NCI-H1436 treated with DMSO at 0.1 percent for 48 hours (cell line): ENCODE measurements around the gene STON1.
"Not testable (repeated sequence)": the region's sequence is repeated elsewhere in the genome, so short reads cannot be mapped to it uniquely, and the experiment has no call there.

ENCODE experiments used
- DNase-seq: peaks from one replicate; lab custom pipeline; 2025; lab: John Stamatoyannopoulos, UW

Gene STON1

DNA sequence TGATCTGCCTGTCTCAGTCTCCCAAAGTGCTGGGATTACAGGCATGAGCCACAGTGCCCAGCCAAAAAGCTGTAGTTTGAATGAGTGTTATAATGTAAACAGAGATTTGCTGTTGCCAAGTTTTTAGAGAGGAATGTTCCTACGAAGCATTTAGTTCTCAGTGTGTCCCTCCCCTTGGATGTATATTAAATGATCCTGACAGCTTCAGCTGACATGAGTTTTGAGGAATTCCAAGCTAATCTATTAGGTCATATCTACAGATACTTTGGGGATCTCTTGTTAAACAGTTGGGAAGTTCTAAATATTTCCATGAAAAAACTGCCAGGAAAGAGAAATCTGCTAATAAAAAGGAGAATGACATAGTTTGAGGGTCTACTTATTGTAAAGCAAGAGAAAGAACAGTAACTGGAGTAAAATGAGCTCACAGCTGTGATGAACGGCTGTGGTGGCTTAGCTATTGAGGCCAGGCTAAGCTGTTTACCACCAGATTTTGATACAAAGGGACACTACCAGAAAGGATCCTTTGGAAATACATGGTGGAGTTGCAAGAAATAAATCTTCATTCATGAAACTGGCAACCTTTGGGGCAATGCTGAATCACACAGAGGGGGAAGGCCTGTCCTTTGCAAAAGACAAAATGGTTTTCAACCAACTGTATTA lies 2.6 kb upstream of the STON1 start:
- DNase-seq: no peak

- no peak for DNase-seq
Measured at GRCh38 chr2:48528431-48528830, 1.5 kb upstream of the STON1 start.

DNA sequence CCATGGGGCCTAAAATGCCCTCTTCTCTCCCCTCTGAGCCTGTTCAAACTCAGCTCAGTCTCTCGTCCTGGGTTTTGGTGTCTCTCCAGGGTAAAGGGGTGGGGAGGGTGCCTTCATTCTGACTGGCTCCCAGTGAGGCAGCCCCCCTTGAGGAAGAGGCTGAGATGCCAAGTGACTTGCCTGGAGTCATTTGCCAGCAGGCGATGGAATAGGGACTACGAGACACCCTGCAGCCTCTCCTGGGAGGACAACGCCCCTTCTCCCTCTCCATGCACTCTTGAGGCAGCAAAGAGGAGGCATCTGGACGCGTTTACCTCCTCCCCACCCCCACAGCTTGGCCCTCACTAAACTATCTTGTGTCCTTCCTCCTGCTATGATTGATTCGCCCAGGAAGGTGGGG lies 760 bp upstream of the STON1 start:
- DNase-seq: no peak

DNA sequence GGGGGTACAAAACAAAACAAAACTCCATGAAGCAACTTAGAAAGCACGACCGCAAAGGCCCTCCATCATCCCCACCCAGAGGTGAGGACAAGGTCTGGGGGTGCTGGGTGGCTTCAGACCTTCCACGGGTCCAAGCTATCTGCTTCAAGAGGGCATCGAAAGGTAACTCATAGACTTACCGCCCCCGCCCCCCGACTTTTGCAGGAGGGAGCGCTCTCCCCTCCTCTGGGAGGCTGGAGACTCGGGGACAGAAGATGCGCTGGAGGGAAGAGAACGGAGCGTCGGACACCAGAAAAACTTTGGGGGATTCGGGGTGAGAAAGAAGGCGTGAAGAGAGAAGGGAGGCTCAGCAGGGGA lies 300 bp upstream of the STON1 start:
- no peak for DNase-seq

DNA sequence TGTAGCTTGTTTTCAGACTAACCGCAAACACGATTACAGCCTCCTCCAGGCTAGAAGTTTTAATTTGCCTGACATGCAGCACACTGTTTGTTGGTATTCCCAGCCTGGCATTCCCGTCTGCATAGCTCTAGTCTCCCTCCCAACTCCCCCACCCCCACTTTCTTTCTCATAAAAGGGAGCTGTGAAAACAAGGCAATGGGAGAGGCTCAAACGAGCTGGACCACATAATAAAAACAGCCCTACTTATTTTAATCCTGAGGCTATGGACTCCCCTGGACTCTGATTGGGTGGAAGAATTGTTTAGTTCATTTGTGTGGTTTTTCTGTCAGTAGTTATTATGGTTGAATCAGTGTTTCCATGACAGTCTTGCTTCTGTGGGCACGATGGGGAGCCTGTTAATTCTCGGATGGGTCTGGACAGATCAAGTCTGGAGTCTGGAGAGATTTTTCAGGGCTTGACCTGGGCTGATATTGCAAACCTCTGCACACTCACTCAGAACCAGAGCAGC lies 1.2 kb downstream of the STON1 start:
- no peak for DNase-seq

- no peak for DNase-seq
Measured at GRCh38 chr2:48532174-48532573, 2.2 kb downstream of the STON1 start.

DNA sequence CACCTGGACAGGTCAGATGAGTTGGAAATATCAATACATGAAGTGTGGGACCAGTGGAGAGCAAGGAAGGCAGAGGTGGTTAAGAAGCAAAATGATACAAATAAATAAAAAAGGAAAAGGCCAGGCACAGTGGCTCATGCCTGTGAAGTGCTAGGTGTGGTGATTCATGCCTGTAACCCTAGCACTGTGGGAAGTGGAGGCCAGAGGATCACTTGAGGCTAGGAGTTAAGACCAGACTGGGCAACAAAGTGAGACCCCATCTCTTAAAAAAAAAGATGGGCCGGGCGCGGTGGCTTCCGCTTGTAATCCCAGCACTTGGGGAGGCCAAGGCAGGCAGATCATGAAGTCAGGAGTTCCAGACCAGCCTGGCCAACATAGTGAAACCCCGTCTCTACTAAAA lies 2.9 kb downstream of the STON1 start:
- DNase-seq: no peak

DNA sequence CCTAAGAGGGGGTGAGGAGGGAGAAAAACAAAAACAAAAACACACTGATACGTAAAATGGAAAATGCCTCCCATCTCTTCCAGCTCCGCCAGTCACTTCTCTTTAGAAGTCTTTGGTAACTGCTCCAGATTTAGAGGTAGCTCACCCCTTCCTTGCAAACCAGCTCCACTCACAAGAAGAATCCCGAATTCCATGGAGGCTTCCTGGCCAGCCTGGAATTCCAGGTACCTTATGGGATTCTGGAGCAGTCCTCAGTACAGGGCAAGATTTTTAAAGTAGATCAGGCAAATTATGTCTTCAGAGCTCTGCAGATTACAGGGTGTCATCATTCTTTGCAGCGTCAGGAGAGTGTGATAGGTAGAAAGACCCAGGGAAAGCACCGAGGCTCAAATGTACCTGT lies 4.8 kb downstream of the STON1 start:
- no peak for DNase-seq

DNA sequence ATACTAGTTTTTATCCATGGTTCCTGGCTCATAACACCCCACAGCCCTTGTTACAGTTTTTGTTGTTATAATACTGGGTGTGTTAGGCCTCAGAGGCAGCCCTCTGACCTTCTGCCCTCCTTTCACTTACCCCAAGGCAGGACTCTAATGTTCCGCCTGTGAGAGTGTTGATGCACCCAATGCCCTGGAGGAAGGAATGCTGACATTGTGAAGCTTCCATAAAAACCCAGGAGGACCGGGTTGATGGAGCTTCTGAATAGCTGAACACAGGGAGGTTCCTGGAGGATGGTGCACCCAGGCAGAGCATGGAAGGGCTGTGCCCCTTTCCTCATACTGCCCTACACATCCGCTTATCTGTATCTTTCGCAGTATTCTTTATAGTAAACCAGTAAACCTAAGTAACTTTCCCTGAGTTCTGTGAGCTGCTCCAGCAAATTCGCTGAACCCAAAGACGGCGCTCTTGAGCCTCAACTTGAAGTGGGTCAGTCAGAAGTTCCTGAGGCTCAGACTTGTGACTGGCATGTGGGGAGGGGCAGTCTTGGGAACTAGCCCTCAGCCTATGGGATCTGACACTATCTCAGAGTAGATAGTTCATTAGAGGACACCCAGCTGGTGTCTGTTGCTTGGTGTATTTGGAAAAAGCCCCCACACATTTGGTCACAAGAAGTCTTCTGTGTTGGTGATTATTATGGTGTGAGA lies 10.4 kb downstream of the STON1 start:
- no peak for DNase-seq

DNA sequence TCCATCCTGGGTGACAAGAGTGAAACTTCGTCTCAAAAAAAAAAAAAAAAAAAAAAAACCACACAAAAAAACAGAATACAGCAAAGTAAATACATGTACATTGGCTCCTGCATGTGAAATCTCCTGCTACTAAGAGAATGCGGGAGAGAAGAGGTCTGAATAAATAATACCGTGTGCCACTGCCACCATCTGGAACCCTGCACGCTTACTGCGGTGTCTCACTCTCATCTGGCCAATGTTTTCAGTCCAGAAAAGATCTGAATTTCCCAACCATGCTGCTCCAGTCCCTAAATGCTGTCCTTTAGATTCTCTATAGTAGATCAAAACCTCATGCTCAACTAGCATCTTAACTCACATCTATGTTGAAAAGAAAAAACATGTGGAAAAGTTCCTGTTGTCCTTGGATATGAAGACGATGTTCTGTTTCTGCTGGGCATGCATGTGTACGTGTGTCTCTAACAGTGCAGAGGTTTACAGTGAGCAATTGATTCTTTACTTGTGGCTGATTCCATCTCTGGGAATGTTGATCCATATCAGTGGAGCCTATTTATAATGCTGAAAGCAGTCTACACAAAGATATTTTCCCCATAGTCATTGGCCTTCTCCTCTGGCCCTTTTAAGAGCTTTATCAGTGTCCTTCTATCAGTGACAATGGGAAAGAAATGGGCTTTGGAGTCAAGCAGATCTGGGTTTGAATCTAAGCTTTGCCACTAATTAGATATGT lies 11.9 kb downstream of the STON1 start:
- no peak for DNase-seq

GRCh38 chr2:48543895-48544294 lies 13.9 kb downstream of the STON1 start:
- DNase-seq: no peak

DNA sequence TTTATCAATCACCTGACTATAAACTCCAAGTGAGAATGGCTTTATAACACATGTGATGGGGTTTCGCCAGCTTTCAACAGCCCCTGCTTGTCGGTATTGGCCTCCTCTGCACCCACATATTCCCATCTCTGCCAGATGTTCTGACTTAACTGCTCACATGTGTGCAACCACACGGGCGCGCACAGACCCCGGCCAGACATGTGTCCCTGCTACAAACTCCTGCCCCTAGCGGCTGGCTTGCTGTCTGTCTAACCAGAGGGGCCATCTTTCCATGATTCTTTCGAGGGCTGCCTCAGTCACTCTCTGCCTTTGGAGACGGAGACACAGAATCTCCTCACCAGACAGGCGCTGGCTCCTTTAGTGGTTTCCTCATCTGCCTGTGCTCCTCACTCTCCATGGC lies 15.3 kb downstream of the STON1 start:
- DNase-seq: no peak

DNA sequence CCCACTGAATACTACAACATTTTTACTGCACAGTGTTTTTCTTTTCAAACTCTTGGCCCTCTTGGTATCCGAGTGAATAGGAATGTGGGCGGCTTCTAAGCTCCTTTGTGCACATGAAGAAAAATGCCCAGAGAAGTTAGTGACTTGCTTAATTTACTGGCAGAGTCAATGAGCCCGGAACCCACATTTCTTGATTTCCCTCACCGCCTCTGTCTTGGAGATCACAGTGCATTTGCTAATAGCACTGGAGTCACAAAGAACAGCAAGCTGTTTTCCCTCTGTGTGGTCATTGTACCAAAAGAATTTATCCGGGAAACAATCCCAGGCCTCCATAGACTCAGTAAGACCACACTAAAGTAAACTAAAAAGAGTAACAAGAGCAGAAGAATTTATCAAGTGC lies 18.9 kb downstream of the STON1 start:
- no peak for DNase-seq

- no peak for DNase-seq
Measured at GRCh38 chr2:48549972-48550371, 20.0 kb downstream of the STON1 start.

DNA sequence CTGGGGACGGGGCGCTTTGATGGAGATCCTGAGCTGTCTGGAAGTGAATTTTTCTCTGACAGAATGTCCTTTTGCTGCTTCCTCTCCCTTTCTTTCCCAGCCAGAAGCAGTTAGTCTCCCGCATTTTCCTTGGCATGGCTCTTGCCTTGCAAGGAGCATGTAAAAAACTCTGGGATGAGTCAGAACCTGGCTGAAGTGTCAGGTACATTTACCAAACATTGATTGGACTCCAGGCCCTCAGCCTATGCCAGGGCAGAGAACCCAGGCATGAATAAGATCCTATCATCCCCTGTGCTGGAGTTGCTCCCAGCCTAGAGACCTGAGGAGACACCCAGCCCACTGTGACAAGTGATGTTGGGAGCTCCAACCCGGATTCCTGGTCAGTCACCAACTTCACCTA lies 21.6 kb downstream of the STON1 start:
- DNase-seq: no peak

DNA sequence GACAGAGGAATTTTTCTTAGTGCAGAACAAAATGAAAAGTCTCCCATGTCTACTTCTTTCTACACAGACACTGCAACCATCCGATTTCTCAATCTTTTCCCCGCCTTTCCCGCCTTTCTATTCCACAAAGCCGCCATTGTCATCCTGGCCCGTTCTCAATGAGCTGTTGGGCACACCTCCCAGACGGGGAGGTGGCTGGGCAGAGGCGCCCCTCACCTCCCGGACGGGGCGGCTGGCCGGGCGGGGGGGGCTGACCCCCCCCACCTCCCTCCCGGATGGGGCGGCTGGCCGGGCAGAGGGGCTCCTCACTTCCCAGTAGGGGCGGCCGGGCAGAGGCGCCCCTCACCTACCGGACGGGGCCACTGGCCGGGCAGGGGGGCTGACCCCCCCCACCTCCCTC lies 25.1 kb downstream of the STON1 start:
- DNase-seq: not testable (repeated sequence)

DNA sequence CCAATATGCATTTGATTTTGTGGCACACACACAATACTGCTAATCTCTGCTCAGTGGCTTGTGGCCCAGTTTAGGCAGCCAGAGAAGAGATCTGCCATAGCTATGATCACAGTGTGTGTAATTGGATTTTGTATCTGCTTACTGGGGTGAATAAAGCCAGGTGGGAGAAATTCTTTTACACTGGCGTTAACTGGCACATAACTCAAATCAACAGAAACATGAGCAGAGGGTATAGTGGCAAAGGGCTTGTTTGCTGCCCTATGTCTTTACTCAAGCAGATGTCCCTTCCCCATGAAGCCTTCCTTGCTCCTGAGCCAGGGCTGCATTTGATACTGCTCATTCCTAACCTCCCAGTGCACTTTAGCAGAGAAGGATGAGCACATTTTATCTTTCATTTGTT lies 28.5 kb downstream of the STON1 start:
- no peak for DNase-seq

DNA sequence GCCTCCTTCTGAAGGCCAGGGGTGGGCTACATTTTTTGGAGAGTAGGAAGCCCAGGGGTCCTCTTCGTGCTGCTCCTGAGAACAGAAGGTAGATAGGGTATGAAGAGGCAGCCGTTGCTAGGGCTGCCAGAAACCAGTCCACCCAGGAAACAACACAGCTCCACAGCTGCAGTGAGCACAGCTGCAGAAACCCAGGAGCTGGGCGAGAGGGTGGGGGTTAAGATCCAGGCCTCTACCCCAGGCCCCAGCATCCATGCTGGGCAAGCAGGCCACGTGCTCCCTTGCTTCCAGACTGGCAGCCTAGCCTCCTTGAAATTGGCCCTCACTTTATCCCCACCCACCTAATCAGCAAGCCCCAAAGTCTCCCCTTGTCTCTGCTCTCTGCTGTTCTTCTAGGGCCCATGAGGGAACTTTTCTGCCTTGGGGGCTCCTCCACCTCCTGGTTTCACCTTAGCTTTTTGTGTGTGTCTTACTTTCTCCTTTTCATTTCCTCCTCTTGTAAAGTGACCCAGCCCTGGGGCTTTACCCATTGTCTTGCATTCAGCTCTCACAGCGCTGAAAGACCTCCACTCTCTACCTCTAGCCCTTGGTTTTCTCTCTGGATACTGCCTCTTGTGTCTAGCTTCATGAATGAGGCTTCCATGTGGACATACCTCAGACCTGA lies 30.7 kb downstream of the STON1 start:
- DNase-seq: no peak

DNA sequence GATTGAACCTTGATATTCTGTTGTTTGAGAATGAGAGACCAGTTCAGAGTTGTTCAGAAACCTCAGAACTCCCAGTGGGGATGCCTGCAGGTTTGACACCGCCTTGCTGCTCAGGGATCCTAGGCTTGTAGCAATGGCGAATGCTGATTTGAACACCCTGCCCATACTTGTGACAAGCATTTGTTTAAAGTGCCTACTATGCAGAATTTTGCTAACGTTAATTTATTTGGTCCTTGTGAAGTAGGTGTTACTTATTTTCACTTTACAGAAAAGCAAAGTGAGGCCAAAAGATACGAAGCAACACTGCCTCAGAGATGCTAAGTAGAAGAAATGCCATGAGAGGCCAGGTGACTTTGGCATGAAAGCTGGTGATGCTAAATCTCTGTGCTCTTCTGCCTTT lies 32.3 kb downstream of the STON1 start:
- no peak for DNase-seq

- no peak for DNase-seq
Measured at GRCh38 chr2:48566592-48567310, 36.8 kb downstream of the STON1 start.

DNA sequence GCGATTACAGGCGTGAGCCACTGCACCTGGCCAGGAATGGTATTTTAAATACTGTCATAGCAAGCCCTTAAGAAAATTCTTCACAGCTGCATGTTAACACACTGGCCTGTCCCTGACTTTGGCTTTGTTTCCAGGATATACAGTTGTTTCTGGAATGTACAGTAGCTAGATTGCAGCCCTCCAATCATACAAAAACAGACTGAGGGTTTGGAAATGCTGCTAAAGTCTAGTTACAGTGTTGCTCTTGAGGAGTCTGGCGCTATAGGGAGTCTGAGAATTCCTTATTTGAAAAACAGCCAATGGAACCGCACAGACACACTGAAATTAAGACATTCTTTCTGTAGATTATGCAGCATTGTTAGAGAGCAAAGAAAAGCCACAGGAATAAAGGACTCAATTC lies 37.7 kb downstream of the STON1 start:
- no peak for DNase-seq

- no peak for DNase-seq
Measured at GRCh38 chr2:48568547-48568946, 38.6 kb downstream of the STON1 start.
